ENCODE data around the gene MGAT4D.
"Not testable (repeated sequence)": the region's sequence is repeated elsewhere in the genome, so short reads cannot be mapped to it uniquely, and the experiment has no call there.

Gene MGAT4D

GRCh38 chr4:140483445-140483844 is 14.6 kb downstream of the MGAT4D start:
- no peaks in the 10 kb centered on the region for H3K9me3 ChIP-seq (ENCODE audit: control insufficient read depth, low read depth, low read length)
- no peaks in the 10 kb centered on the region for H3K36me3 ChIP-seq (ENCODE audit: control insufficient read depth, low read depth, low read length)
- H3K9ac ChIP-seq (ENCODE audit: low read length), result no peak overlapping the region
- H3K4me1 ChIP-seq (ENCODE audit: control insufficient read depth, low read depth, low read length), result no peaks in the 10 kb centered on the region
- no peak overlapping the region for H3K27ac ChIP-seq (ENCODE audit: low read length)
- H3K4me3 ChIP-seq (ENCODE audit: low read length), result no peak overlapping the region
- H3K27me3 ChIP-seq (ENCODE audit: control insufficient read depth, insufficient read depth, low read length), result no peaks in the 10 kb centered on the region

DNA sequence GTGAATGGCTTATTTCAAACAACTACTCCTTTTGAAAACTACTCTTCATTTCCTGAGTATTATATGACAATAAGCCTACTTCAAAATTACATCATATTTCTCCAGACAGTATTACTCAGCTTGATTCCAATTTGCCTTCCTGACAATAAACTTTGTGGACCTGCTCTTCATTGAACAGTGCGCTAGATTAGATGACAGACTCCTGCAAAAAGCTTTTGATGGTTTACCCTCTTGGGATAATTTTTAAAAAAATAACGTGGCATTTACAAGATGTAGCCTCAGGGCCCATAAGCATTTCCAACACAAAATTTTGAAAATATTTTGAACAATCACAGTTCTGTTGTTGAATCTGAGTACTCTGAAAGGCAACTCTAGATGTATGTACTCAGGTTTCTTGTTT is 25.9 kb downstream of the MGAT4D start:
- Histone ChIP-seq H3K27ac (ENCODE audit: low read length) (no peak overlapping the region), H3K27me3 (ENCODE audit: control insufficient read depth, insufficient read depth, low read length) (no peaks in the 10 kb centered on the region), H3K4me3 (ENCODE audit: low read length) (no peak overlapping the region)

DNA sequence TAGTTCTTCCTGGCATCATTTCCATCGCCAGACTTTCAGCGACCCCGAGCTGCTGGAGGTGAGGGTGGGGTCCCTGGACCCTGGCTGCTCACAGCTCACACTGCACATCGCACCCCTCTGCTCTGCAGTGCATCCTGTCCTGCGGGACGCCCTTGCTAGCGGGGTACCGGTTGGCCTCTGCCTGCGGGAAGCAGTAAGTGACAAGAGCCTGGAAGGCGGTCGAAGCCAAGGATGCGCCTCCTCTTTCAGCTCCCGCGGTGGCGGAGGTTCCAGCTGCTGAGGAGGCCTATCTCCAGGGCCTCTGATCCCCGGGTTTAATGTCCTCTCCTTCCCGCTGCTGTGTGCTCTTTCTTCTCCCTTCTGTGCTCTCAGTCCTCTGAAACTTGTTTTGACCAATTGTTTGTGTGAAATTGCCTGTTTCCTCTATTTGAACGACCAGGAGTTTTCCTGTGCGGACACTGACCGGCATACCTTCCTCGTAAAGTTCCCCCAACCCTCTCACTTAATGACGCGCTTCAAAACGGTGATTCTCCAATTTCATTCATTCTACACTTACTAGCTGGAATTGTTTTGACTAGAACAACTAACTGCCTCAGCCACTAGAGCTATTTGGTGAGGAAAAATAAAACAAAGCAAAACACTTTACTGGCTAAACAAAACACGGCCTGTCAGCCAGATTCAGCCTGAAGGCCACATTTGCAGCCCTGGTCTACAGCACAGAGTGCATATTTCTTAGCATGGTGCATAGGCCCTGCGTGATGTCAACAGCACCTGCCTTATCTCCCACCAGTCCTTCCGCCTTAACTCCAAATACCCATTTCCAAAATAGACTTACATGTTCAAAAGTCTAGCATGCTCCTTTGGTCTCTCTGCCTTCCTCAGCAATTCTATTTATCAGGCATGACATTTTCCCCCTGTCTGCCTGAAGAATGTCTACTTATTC is 28.0 kb downstream of the MGAT4D start:
- H3K9ac ChIP-seq (ENCODE audit: low read length), result no peak overlapping the region

More for the DNA sequence above, 25.9 kb downstream of the MGAT4D start:
- H3K9me3 ChIP-seq (ENCODE audit: control insufficient read depth, low read depth, low read length), result no peaks in the 10 kb centered on the region
- H3K4me1 ChIP-seq (ENCODE audit: control insufficient read depth, low read depth, low read length), result no peaks in the 10 kb centered on the region
- no peak overlapping the region for H3K9ac ChIP-seq (ENCODE audit: low read length)
- H3K36me3 ChIP-seq (ENCODE audit: control insufficient read depth, low read depth, low read length), result no peaks in the 10 kb centered on the region

DNA sequence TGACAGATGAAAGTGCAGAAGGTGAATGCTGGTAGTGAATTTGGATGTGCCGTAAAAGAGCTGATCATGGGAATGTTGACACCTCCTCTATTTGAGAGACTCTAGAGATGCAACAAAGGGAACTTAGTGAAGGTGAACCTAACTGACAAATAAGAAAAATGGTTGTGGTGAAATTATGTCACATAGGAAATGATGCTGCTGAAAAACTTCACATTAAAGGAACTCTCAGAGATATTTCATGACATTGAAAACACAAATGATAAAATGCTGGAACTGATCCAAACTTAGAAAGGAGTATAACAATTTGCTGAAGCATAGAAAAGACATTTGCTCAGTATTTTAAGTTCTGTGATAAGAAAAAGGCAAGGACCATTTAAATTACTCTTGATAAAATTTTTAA is 31.9 kb downstream of the MGAT4D start:
- H3K36me3 ChIP-seq (ENCODE audit: control insufficient read depth, low read depth, low read length), result no peaks in the 10 kb centered on the region
- H3K27ac ChIP-seq (ENCODE audit: low read length), result no peak overlapping the region
- H3K4me3 ChIP-seq (ENCODE audit: low read length), result no peak overlapping the region
- no peaks in the 10 kb centered on the region for H3K4me1 ChIP-seq (ENCODE audit: control insufficient read depth, low read depth, low read length)
- H3K9ac ChIP-seq (ENCODE audit: low read length), result no peak overlapping the region
- H3K9me3 ChIP-seq (ENCODE audit: control insufficient read depth, low read depth, low read length), result no peaks in the 10 kb centered on the region
- no peaks in the 10 kb centered on the region for H3K27me3 ChIP-seq (ENCODE audit: control insufficient read depth, insufficient read depth, low read length)

More for the DNA sequence above, 28.0 kb downstream of the MGAT4D start:
- Histone ChIP-seq H3K9me3 (ENCODE audit: control insufficient read depth, low read depth, low read length) (no peaks in the 10 kb centered on the region), H3K36me3 (ENCODE audit: control insufficient read depth, low read depth, low read length) (no peaks in the 10 kb centered on the region), H3K4me3 (ENCODE audit: low read length) (no peak overlapping the region), H3K27me3 (ENCODE audit: control insufficient read depth, insufficient read depth, low read length) (no peaks in the 10 kb centered on the region), H3K27ac (ENCODE audit: low read length) (no peak overlapping the region), H3K4me1 (ENCODE audit: control insufficient read depth, low read depth, low read length) (no peaks in the 10 kb centered on the region)

DNA sequence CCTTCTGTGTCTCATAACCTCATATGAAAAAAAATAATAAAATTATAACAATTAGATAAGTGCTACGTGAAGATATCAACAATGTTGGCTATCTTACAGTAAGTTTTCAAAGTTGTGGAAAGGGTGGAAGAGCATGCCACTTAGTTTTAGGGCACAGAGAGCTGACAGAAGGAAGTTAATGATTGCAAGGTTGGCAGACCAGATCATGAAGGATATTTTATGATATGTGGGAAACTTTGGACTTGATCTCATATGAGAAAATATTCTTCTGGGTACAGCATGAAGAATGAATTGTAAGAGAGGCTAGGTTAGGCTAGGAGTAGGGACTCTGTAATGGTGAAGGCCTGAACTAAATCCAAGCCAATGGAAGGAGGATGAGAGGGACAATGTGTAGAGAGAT is 34.5 kb downstream of the MGAT4D start:
- H3K27ac ChIP-seq (ENCODE audit: low read length), result no peak overlapping the region
- H3K9ac ChIP-seq (ENCODE audit: low read length), result no peak overlapping the region
- no peaks in the 10 kb centered on the region for H3K36me3 ChIP-seq (ENCODE audit: control insufficient read depth, low read depth, low read length)
- H3K9me3 ChIP-seq (ENCODE audit: control insufficient read depth, low read depth, low read length), result no peaks in the 10 kb centered on the region
- no peaks in the 10 kb centered on the region for H3K4me1 ChIP-seq (ENCODE audit: control insufficient read depth, low read depth, low read length)
- no peak overlapping the region for H3K4me3 ChIP-seq (ENCODE audit: low read length)
- H3K27me3 ChIP-seq (ENCODE audit: control insufficient read depth, insufficient read depth, low read length), result no peaks in the 10 kb centered on the region

- no peak overlapping the region for H3K27ac ChIP-seq (ENCODE audit: low read length)
- H3K4me1 ChIP-seq (ENCODE audit: control insufficient read depth, low read depth, low read length), result no peaks in the 10 kb centered on the region
- no peaks in the 10 kb centered on the region for H3K9me3 ChIP-seq (ENCODE audit: control insufficient read depth, low read depth, low read length)
- H3K9ac ChIP-seq (ENCODE audit: low read length), result no peak overlapping the region
- no peak overlapping the region for H3K4me3 ChIP-seq (ENCODE audit: low read length)
- no peaks in the 10 kb centered on the region for H3K36me3 ChIP-seq (ENCODE audit: control insufficient read depth, low read depth, low read length)
- no peaks in the 10 kb centered on the region for H3K27me3 ChIP-seq (ENCODE audit: control insufficient read depth, insufficient read depth, low read length)
These were observed 34.9 kb downstream of the MGAT4D start for GRCh38 chr4:140463182-140463581.

GRCh38 chr4:140450352-140450751 is 47.7 kb downstream of the MGAT4D start:
- H3K4me1 ChIP-seq (ENCODE audit: control insufficient read depth, low read depth, low read length), result no peaks in the 10 kb centered on the region
- no peak overlapping the region for H3K27ac ChIP-seq (ENCODE audit: low read length)
- no peaks in the 10 kb centered on the region for H3K36me3 ChIP-seq (ENCODE audit: control insufficient read depth, low read depth, low read length)
- no peaks in the 10 kb centered on the region for H3K9me3 ChIP-seq (ENCODE audit: control insufficient read depth, low read depth, low read length)
- H3K27me3 ChIP-seq (ENCODE audit: control insufficient read depth, insufficient read depth, low read length), result no peaks in the 10 kb centered on the region
- H3K9ac ChIP-seq (ENCODE audit: low read length), result no peak overlapping the region
- H3K4me3 ChIP-seq (ENCODE audit: low read length), result no peak overlapping the region

DNA sequence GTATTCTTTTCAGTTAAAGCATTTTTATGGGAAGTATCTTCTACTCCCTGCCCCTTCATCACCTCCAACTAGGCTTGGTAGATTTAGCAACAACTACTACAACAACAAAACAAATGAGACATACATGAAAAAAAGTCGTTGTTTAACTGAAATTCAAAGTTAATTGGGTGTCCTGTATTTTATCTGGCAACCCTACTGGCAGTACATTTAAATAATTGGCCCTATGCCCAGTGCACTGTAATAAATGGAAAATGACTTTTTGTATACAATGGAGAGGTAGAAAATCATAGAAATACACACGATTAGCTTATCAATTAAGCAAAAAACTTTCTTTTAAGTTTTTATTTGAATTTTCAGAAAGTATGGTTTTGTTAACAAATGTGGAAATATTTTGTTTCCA is 49.3 kb downstream of the MGAT4D start:
- Histone ChIP-seq H3K9me3 (ENCODE audit: control insufficient read depth, low read depth, low read length) (no peaks in the 10 kb centered on the region), H3K4me3 (ENCODE audit: low read length) (no peak overlapping the region), H3K27ac (ENCODE audit: low read length) (no peak overlapping the region), H3K9ac (ENCODE audit: low read length) (no peak overlapping the region), H3K27me3 (ENCODE audit: control insufficient read depth, insufficient read depth, low read length) (no peaks in the 10 kb centered on the region), H3K36me3 (ENCODE audit: control insufficient read depth, low read depth, low read length) (no peaks in the 10 kb centered on the region), H3K4me1 (ENCODE audit: control insufficient read depth, low read depth, low read length) (no peaks in the 10 kb centered on the region)

DNA sequence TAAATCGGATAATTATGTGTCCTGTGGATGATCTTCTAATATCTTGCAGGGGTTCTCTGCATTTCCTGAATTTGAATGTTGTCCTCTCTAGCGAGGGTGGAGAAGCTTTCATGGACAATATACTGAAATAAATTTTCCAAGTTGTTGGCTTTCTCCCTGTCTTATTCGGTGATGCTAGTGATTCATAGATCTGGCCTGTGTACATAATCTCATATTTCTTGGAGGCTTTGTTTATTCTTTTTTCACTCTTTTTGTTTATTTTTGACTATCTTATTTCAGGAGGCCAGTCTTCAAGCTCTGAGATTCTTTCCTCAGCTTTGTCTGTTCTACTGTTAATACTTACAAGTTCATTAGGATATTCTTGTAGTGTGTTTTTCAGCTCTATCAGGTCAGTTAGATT is 49.9 kb downstream of the MGAT4D start:
- Histone ChIP-seq H3K9me3 (ENCODE audit: control insufficient read depth, low read depth, low read length) (no peaks in the 10 kb centered on the region), H3K9ac (ENCODE audit: low read length) (no peak overlapping the region), H3K4me1 (ENCODE audit: control insufficient read depth, low read depth, low read length) (no peaks in the 10 kb centered on the region), H3K4me3 (ENCODE audit: low read length) (no peak overlapping the region), H3K27me3 (ENCODE audit: control insufficient read depth, insufficient read depth, low read length) (no peaks in the 10 kb centered on the region), H3K36me3 (ENCODE audit: control insufficient read depth, low read depth, low read length) (no peaks in the 10 kb centered on the region), H3K27ac (ENCODE audit: low read length) (no peak overlapping the region)

DNA sequence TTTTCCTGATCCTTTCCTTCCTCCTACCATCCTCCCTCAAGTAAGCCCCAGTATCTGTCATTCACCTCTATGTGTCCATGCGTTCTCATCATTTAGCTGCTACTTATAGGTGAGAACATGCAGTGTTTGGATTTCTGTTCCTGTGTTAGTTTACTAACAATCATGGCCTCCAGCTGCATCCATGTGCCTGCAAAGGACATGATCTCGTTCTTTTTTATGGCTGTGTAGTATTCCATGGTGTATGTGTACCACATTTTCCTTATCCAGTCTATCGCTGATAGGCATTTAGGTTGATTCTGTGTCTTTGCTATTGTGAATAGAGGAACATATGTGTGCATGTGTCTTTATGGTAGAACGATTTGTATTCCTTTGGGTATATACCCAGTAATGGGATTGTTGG is 53.7 kb downstream of the MGAT4D start:
- not testable (repeated sequence) for H3K9ac ChIP-seq (ENCODE audit: low read length); H3K36me3 ChIP-seq (ENCODE audit: control insufficient read depth, low read depth, low read length); H3K9me3 ChIP-seq (ENCODE audit: control insufficient read depth, low read depth, low read length); H3K27ac ChIP-seq (ENCODE audit: low read length); H3K4me1 ChIP-seq (ENCODE audit: control insufficient read depth, low read depth, low read length); H3K4me3 ChIP-seq (ENCODE audit: low read length); H3K27me3 ChIP-seq (ENCODE audit: control insufficient read depth, insufficient read depth, low read length)

GRCh38 chr4:140439644-140440142 is 58.4 kb downstream of the MGAT4D start:
- Histone ChIP-seq H3K27me3 (ENCODE audit: control insufficient read depth, insufficient read depth, low read length) (no peaks in the 10 kb centered on the region), H3K9me3 (ENCODE audit: control insufficient read depth, low read depth, low read length) (no peaks in the 10 kb centered on the region), H3K4me1 (ENCODE audit: control insufficient read depth, low read depth, low read length) (no peaks in the 10 kb centered on the region), H3K9ac (ENCODE audit: low read length) (no peak overlapping the region), H3K27ac (ENCODE audit: low read length) (no peak overlapping the region), H3K36me3 (ENCODE audit: control insufficient read depth, low read depth, low read length) (no peaks in the 10 kb centered on the region), H3K4me3 (ENCODE audit: low read length) (no peak overlapping the region)

DNA sequence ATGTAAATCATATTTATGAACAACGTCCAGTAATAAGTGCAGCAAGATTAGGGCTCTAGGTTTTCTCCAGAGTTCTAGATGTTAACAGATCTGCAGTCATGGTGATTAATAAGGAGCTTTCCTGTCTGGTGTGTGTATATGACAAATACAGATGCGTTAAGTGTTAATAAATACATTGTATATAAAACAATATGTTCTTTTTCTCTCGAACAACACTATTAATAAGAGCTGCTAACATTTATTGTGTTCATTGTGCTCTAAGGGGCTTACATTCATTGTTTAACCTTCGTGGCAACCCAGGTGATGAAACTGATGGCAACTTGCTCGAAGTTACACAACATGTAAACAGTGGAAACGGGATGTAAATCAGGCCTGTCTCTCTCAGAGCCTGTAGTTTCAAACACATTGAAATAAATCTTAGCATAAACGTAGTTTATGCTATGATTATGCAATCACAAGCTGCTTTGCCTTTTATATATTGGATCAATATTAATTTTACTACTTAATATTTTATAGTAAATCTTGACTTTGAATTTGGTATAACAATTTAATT is 70.1 kb downstream of the MGAT4D start:
- Histone ChIP-seq H3K4me1 (ENCODE audit: control insufficient read depth, low read depth, low read length) (peaks cover 5% of the 10 kb centered on the region), H3K9me3 (ENCODE audit: control insufficient read depth, low read depth, low read length) (no peaks in the 10 kb centered on the region), H3K36me3 (ENCODE audit: control insufficient read depth, low read depth, low read length) (no peaks in the 10 kb centered on the region), H3K27me3 (ENCODE audit: control insufficient read depth, insufficient read depth, low read length) (peaks cover 7% of the 10 kb centered on the region), H3K27ac (ENCODE audit: low read length) (no peak overlapping the region), H3K4me3 (ENCODE audit: low read length) (peak overlapping the region; percentile 77), H3K9ac (ENCODE audit: low read length) (no peak overlapping the region)

Measured in iPS-18a (cell line).